Stimulated activated CD4-positive, alpha-beta T cell treated with anti-CD3 and anti-CD28 coated beads, Interleukin-2, amount 100 ng/mL, for 4 hours (primary cell): Measurements from ENCODE around the gene TREH.

Source experiments
- DNase-seq: peaks from one replicate; pipeline ENCODE4 v3.0.0-alpha.2; 2020; ENCODE audit warnings: low read depth

The TREH gene

DNA sequence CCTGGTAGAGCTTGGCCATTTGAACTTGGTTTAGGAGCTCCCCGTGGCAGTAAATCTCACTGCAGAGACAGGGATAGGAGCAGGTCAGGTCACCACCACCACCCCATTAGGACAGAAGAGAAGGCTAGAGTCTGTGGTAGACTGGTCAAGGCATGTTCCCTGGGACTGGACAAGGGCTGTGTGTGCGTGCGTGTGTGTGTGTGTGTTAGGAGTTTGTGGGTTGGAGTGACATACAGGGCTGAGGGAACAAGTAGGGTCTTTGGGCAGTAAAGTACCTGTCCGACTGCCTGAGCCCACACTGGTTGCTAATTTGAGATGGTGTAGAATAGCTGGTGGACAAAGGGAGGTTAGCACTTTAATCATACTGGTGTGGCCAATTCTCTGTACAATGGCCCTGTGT, 16.1 kb downstream of the TREH start:
- DNase-seq, result no peak

DNA sequence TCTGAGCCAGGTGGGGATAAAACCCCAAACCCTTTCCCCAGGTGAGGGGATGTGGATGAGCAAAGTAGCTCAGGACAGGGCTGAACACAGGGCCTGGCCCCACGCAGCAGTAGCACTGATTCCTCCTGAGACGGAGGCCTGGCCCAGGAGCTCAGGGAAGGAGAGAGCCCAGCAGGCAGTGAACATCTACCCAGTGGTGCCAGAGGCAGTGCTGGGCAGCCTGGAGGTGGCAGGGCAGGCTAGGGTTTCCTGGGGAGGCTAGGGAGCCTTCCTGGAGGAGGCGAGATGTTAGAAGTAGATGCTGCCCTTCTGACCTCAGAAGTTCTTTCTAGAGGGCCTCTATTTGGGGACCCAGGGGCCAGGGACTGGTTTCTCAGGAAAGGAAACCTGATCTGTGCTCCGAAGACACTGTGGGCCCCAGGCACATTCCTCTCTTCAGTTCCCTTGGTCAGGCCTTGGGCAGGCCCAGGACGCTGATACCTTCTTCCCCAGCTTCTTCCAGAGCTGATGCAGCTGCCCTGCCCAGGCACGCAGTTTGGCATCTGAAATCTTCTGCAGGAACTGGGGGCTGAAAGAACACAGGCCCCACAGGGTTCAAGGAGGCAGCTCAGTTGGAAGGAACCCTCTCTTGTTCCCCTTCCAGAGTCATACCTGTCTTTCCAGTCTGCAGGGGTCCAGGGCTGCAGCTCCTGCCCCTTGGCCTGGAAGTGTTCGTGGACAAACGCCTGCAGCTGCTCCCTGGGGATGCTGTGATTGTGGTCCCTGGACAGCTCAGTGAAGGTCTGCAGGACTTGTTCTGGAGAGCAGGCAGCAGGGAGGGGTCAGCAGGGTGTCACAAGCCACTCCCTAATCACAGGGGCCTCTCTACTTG, 16.8 kb downstream of the TREH start:
- DNase-seq, result no peak

DNA sequence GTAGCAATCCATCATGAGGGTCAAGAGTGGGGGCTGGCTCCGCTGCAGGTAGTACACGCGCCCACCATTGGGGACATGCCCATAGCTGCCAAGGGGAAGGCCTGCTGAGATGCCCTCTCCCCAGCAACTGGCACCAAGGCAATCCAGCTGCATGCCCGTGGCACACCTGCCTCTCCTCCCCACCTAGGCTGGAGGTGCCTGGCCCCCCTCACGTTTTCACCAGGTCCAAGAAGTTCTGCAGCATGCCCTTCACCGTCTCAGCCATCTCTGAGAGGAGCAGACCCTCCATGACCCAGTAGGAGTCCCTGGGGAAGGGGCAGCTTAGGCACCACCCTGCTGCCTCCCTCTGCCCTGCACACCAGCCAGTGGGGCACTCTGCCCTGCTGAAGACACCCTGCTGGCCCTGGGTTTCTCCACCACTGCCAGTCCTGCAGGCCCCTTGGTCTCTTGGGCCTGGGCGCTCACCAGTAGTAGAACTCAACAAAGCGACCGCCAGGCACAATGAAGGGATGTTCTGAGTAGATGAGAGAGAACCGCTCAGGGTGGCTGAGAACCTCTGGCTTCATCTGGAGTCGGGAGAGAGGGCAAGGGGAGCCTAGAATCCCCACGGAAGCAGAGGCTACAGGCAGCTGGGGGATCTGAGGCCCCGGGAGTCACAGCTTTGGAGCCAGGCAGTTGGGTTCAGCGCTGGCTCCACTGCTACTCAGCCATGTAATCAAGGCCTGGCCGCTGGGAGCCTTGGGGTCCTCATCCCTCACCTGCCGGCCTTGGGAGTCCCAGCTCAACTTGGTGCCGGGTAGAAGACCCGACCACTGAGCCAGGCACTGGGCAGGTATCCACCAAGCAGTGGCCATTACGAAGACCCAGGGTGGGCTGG, 17.8 kb downstream of the TREH start:
- no peak for DNase-seq

DNA sequence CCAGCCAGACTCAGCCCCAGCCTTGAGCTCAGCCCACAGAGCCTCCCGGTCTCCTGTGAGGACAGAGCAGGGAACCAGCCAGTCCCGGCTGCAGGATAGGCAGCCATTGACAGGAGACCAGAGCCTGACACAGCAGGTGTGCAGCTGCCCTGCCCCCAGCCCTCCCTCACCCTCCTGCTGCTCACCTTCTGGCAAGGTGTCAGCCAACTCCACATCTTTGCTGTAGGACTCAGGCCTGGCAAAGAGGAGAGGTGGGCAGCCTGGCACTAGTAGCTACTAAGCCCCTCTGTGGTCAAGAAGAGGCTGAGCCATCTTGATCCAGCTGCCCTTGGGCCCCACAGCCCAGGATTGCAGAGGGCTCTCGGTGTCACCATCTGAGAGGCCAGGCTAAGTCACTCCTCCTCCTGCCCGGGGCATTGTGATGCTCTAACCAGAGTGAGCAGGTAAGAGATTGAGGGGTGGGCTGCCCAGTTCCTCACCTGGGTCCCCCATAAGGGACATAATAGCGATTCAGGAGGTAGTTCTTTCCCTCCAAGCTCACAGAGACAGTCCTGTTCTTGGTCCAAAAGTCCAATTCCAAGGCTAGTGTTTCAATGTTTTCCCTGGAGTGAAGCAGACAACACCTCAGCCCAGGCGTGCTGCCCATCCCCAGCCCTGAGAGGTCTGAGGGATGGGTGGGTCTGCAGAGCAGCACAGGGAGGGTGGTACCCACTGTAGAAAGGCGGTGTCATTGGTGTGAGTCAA, 18.6 kb downstream of the TREH start:
- DNase-seq, result no peak

DNA sequence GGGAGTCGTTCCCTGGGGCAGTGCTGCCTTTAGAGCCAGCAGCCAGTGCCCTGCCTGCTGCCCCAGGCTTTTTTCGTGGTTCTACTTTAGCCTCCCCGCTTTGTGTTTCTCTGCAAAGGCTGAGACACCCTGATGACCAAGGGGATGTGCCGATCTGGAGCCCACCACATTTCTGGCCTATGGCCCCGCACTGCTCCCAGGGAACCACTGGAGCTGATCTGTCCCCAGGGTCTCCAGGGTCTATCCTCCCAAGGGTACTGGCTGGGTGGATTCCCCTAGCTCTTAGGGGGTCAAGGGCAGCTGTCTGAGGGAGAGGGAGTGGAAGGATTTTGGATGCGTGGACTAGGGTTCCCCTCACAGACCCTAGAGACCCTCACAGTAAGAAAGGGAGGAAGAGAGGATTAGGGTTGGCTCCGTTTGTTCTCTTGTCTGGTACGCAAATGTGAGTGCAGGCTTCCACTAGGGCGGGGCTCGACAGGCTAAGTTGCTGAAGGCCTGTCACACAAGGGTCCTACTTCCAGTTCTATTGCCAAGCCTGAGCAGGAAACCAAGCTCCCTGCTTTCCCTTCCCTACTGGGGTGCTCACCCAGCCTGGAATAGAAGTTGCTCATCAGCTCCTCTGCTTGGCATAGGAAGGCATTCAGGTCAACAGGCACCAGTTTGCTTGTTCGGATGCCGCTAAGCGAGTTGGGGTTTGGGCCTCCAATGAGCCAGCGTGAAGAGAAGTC, 19.3 kb downstream of the TREH start:
- no peak for DNase-seq

DNA sequence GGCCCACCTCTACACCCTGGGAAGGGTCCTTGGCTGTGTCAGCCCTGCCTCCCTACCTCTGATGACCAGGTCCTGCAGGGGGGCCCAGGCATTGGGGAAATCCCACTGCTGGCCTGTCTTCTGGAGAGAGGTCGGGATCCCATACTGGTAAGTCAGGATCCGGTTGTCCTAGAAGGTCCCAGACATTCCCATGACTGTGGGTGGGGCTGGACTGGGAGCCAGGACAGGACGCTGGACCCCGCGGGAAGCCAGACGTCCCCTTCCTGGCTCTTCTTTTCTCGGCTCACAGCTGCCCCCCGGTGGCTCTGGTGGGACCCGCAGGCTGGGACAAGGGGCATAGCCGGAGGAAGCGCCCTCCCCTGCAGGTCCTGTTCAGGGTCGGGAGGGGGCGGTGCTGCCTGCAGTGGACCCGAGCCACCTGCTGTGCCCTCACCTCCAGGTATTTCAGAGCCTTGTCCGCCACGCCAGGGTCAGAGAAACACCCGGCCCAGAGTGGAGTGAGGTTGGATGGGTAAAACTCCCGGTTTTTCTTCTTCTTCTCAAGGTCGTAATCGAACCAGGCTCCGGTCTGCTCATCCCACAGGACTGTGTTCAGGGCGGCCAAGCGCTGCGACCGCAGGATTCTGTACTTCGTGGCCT, 20.0 kb downstream of the TREH start:
- DNase-seq, result peak; percentile 69

DNA sequence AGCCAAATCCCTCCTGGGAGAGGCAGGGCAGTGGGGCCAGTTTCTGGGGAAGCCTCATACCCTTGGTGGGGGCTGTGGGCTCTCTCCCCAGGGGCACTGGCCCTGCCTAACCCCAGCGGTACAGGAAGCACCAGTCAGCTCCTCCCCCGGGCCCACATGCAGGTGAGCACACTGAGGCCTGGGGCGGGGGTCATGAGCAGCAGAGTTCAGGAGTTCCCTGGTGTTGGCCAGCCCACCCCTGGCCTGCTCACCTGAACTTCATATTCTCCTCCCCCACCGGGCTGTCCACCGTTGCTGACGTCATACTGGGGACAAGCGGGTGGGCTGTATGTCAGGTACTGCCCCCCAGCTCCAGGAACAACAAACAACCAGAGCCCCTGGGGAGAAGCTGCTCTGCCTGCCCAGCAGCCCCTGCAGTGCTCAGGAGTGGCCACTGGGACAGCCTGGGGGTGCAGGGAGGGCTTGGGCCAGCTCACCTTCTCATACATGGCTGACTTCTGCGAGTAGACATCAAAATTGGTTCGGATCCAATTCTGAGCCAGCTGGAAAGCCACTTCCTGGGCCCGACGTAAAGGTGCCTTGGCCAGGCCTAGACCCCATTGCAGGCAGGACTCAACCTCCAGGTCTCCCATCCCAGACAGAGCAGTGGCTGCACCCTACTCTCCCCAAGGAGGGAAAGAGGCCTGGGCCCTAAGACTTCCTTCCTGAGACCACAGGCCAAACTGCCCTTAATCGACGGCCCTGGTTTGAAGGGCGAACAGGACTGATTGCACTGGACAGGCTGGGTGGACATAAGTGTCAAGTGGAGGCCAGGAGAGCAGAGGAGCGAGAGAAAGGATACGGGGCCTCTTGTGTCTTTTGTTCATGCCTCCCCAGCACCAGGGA, 20.8 kb downstream of the TREH start:
- no peak for DNase-seq

DNA sequence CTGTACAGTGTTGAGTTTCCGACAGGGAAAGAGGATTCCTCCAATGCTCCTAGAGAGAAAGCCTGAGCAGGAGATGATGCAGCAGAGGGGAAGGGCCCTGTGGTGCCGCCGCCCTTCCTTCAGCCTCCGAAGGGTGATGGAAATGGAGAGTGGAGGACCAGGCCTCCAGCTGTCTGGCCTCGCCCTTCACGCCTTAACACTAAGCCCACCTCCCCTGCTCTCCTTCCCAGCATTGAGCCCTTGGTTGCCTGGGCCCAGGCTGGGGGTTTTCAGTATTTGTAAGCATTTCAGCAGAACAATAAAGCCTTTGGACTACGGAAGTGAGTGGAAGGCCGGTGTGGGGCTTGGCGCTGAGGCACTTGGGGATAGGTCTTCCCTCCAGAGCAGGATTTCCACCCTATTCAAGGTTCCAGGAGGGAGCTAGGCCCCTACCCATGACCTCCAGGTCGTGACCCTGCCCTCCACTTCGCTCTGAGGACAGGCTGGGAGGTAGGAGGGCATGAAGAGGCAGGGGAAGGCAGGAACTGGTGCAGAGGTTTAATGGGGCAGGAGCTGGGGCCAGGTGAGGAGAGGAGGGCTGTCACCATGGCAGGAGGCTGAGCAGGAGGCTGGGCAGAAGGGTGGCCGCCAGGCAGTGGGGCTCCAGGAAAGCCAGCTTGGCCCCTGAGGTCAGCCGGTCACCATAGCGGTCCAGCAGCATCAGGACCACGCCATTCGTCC, 21.6 kb downstream of the TREH start:
- no peak for DNase-seq

DNA sequence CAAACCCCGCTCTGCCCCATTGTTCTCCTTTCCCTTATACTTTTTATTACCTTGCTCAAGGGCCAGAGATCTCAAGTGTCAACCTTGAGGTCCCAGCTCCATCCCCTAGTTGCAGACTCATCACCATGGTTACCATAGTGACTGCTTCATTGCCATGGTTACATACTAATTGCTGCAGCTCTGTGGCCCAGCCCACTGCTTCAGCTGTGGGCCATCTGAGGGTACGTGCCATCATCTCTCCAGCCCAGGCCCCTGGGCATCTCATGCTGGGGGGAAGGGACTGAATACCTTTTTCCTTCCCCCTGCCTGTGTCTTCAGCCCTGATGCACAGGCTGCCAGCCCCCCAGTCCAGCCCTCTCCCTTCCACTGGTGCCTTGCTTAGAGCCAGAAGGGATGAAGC, 22.2 kb downstream of the TREH start:
- no peak for DNase-seq

DNA sequence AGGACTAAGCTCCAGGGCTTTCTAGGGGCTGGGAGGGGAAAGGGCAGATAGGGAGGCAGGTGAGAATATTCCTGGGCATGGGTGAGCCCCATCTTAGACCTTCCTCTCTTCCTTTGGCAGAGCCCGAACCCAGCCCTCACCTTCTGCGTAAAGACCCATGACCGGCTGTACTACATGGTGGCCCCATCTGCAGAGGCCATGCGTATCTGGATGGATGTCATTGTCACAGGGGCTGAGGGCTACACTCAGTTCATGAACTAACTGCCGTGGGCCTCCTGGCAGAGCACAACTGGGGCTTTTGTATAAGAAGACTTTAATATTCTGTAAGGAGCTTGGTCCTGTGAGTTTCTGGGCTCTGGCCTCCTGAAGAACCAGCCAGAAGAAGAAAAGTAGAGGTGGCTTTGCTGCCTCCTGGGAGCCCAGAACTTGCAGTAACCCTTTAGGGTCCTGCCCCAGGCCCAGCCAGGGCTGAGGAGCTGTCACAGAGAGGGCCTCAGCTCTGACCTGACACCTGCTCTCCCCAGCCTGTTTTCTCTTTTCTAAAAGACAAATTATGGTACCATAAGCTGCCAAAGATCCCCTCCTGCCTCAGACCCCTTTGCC, 22.8 kb downstream of the TREH start:
- no peak for DNase-seq

DNA sequence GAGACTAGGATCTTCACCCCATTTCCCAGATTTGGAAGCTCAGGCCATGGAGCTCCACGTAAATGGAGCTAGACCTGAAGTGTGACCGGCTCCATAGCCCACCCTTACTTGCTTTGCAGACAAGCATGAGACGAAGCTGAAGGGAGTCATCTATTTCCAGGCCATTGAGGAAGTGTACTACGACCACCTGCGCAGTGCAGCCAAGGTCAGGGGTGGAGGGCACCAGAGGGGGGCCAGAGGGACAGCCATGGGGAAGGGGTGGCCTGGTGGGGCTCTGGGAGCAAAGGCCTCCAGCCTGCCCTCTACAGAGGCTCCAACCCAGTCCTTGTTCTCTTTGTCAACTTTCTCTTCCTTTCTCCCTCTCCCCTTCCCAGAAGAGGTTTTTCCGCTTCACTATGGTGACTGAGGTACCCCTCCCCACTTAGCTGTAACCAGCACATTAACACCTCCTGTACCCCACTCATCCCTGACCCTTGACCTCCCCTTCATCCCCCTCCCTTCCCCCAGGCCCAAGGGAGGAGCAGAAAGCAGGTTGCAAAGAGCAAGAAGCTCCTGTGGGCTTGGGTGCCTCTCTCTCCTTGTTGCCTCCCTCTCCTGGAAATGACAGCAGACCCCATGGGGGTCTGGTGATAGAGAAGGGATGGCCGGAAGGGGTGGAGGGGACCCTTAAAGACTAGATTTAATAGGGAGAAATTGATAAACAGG, 23.8 kb downstream of the TREH start:
- DNase-seq, result no peak

DNA sequence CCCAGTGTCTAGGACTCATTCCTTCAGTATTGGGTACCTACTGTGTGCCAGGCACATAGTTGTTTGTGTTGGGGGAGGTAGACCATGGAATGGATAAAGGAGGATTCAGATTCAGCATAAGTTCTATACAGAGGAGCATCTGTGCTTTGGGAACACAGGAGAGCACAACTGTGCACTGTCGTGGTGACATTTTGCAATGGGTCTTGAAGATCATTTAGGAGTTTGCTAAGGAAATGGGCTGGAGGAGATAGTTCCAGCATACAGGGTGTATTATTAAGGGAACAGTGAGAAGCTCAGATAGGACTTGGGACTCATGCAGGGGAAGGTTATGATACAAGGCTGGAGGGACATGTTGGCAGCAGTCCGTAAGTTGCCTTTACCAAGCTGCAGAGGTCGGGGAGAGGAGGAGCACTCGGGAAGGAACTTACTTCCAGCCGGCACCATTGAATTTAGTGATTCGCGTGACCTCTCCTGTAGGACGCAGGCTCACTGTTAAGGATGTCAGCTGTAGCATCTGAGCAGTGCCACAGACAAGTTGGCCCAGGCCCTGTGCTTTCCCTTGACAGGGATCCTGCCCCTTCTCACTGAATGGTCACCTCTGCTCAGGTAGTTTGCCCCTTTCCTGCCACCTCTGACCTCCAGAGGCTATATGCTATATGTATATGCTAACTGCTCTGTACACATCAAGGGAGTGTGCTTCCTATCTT, 25.6 kb downstream of the TREH start:
- DNase-seq, result no peak

DNA sequence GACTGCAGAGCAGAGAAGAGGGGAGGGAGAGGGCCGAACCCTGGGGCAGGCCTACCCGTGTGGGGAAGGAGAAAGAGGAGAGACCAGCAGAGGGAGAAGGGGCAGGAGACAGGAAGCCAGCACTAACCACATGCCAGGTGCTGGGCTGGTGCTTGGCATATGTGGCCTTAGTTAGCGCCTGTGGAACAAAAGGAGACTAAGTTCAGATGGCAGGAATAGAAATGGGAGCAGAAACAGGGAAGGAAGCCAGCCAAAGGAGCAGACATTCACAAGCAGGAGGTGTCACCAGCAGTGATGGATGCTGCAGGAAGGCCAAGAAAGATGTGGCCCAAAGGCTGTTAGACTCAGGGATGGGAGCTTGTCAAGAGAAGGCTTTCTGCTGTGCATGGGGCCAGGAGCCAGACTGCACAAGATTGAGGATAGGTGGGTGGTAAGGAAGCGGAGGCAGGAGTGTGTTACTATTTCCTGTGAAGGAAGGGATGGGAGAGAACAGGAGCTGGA, 26.7 kb downstream of the TREH start:
- no peak for DNase-seq

DNA sequence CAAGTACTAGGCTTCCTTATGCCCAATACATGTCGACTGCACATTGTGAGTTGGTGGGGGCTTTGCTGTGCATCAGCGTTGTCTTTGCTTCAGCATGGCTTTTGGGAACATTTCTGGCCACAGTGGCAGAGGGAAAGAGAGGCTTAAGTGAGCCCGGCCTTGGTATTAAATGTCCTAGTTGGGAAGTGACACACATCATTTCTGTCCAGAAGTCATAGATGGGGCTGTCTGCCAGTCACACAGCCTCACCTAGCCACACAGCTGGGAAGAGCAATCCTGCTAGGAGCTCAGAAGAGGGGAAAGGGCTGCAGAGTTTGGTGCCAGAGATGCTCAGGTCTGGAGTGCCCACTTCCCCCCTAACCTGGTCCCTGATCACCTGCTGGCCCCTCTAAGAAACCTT, 27.6 kb downstream of the TREH start:
- no peak for DNase-seq

DNA sequence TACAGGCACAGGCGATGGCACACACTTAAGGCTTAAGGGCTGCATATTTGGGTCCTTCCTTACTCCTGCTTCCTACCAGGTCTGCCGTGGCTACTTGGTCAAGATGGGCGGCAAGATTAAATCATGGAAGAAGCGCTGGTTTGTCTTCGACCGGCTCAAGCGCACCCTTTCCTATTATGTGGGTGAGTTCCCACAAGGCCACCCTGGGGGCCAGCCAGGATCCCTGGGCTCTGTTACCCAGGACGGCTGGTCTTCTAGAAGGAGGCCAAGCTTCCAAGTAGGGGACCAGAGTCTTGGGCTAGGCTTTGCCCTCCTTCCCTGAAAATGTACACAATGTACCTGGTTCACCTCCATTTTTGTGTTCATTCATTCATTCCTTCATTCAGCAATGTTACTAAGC, 29.1 kb downstream of the TREH start:
- no peak for DNase-seq

DNA sequence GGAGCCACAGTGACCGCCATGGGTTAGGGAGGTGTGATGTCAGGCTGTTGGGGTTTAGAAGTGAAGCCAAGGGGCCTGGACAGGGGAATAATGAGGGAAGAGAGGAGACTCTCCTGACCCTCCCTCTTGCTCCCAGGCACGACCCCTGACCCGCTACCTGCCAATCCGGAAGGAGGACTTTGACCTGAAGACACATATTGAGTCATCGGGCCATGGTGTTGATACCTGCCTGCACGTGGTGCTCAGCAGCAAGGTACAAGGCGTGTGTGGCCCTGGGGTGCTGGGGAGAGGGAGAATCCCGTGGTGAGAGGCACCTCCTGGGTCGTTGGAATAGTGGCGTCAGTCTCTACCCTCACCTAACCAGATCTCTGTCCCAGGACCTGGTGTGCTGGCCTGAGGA, 29.5 kb downstream of the TREH start:
- no peak for DNase-seq

DNA sequence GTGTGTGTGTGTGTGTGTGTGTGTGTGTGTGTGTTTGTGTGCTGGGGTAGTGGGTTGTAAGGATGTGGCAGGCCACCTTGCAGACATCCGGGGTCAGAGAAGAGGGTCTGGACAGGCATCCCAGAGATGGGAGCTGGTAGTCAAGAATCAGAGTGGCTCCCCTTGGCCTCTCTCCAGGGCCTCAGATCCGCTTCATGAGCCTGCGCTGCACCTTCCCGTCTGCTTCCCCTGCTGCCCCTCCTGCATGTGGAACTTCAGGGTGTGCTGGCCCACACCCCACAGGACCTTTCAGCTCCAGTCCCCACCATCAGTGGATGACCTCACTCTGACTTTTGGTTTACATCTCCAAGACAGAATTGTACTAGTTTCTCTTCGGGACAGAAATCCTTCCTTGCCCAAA, 31.2 kb downstream of the TREH start:
- DNase-seq, result no peak

DNA sequence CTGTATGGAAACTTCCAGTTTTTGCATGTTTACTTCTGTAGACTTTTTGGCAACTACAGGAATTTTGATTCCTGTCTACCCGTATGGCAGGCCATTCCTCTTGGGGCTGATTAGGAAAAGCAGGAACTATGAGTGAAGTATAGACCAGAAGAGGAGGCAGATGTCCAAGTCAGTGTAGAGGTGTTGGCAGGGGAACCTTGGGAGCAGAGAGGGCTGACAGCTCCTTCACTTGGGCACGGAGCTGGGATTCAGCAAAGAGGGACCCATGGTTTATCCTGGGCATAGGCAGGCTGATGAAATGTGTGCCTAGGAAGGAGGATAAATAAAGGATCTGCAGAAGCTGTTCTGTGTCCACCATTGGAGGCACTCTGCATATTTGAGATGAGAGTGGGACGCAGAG, 33.1 kb downstream of the TREH start:
- no peak for DNase-seq
